SU-DHL-6 (cell line): ENCODE data around the gene GGACT.

Source experiments
- CTCF ChIP-seq: fragments of 200-600 bp; sonication (generic); IDR thresholded peaks from one replicate; pipeline ENCODE4 v1.5.1; 2017; ENCODE audit warnings: antibody characterized with exemption, mild to moderate bottlenecking, low read length, moderate library complexity; ENCODE audit not compliant: insufficient read depth, poor library complexity, severe bottlenecking
- EZH2phosphoT487 ChIP-seq: fragments of 200-600 bp; sonication (generic), shearing (Covaris generic); conservative IDR thresholded peaks from 2 replicates; pipeline ENCODE4 v1.6.1; 2018; ENCODE audit warnings: mild to moderate bottlenecking, antibody characterized with exemption, low read length, moderate library complexity, mixed read lengths

- TF ChIP-seq EZH2phosphoT487, result no peak
- TF ChIP-seq CTCF, result no peak
Measured at GRCh38 chr13:100510208-100510957, 78.2 kb downstream of the GGACT start.
